Calu3 (cell line): Measurements from ENCODE around the gene KDM2A. TPM values are rescaled to one million over a fixed set of nuclear protein-coding genes. Genes with fewer than 3 reads are reported as not detected.

Experiments
- BruUV-seq: library from RNA; stranded (reverse); fragments of 400-500 nt; replicated peaks from 2 replicates; lab custom pipeline; 2021; lab: Mats Ljungman, UMichigan
- CTCF ChIA-PET: fragments of 300-600 bp; sonication (Branson Sonifier 250); formaldehyde crosslinking; loops from one replicate; lab custom pipeline; 2022; ENCODE audit warnings: antibody characterized with exemption; lab: Charles Lee
- DNase-seq: peaks from one replicate; pipeline ENCODE4 v3.0.0; 2022
- H3K27ac Mint-ChIP-seq: one replicate; pipeline ENCODE4 v1.8.0; 2022; ENCODE audit warnings: mixed read lengths; ENCODE audit not compliant: unreplicated experiment
- H3K27me3 Mint-ChIP-seq: one replicate; pipeline ENCODE4 v1.8.0; 2022; ENCODE audit warnings: mixed read lengths; ENCODE audit not compliant: unreplicated experiment
- H3K36me3 Mint-ChIP-seq: one replicate; pipeline ENCODE4 v1.8.0; 2022; ENCODE audit warnings: mild to moderate bottlenecking, moderate library complexity, mixed read lengths; ENCODE audit not compliant: insufficient read depth, unreplicated experiment
- H3K4me1 Mint-ChIP-seq: one replicate; pipeline ENCODE4 v1.8.0; 2022; ENCODE audit warnings: mild to moderate bottlenecking, low read depth, mixed read lengths; ENCODE audit not compliant: unreplicated experiment
- H3K4me3 Mint-ChIP-seq: one replicate; pipeline ENCODE4 v1.8.0; 2022; ENCODE audit warnings: mild to moderate bottlenecking, low read depth, moderate library complexity, mixed read lengths; ENCODE audit not compliant: unreplicated experiment
- H3K9me3 Mint-ChIP-seq: one replicate; pipeline ENCODE4 v1.8.0; 2022; ENCODE audit warnings: low read depth, mixed read lengths; ENCODE audit not compliant: unreplicated experiment
- intact Hi-C: fragments of 100-400 bp; cut with micrococcal nuclease; formaldehyde crosslinking; loops from one replicate; pipeline ENCODE4 v1.10.0; 2022; ENCODE audit not compliant: unreplicated experiment
- total RNA-seq: library from RNA; stranded (reverse); gene quantifications from 2 replicates; pipeline ENCODE4 v1.2.3, GENCODE V29; 2022
- TF ChIP-seq, protein P1 (sequence below): fragments of 200-600 bp; IDR thresholded peaks from one replicate; pipeline ENCODE4 v1.8.0; 2022; ENCODE audit warnings: antibody characterized with exemption; ENCODE audit not compliant: unreplicated experiment

KDM2A gene
- total RNA-seq, 1 experiment from 2014 or later = 73.2 TPM

DNA sequence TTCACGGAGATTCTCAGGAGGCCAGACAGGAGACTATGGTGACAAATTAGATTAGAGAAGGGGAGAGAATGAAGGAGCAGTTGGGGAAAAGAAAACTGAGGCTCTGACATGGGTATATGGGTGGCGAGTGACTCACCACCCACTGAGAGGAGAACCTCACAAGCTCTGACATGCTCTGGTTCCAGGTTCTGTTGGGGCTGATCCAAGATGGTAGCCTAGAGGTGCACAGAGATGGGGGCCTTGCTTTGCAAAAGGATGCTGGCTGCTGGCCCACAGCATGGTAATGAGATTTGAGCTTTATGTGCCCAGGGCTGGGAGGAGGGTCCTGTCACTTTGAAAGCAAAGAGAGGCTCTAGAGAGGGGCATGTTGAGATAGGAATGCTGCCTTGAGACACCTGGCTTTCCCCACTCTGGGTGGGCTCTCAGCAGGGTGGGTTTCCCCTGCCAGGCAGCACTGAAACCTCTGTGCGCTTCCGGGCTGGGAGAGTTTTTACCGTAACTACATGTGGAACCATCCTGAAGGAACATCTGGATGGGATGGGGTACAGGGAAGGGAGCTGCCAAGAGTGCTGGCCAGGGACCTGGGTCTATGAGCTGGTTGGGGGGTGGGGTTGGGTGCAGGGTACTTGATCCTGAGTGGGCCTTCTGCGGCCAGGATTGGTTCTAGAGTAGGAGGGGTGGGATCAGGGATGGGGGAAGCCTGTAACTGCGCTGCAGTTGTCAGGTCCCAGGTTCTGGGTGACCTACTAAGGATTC, 146.0 kb downstream of the KDM2A start:
- Mint-ChIP-seq H3K4me3 (peak overlapping the region; percentile 100), H3K36me3 (peaks cover 41% of the 10 kb centered on the region), H3K27ac (peak overlapping the region; percentile 66), H3K27me3 (no peaks in the 10 kb centered on the region), H3K9me3 (no peaks in the 10 kb centered on the region), H3K4me1 (peaks cover 38% of the 10 kb centered on the region)
- intact Hi-C loops = loop anchor here (10.0 kb wide), 1 partner anchor 120 kb away; no protein-coding TSS in a partner anchor
- CTCF ChIA-PET = interaction anchor here (1.3 kb wide), 1 partner anchor 52 kb away, joined by 6 read pairs; no protein-coding TSS in a partner anchor
- no TSS peak for BruUV-seq
- DNase-seq = no peak
- TF ChIP-seq, protein P1, sequence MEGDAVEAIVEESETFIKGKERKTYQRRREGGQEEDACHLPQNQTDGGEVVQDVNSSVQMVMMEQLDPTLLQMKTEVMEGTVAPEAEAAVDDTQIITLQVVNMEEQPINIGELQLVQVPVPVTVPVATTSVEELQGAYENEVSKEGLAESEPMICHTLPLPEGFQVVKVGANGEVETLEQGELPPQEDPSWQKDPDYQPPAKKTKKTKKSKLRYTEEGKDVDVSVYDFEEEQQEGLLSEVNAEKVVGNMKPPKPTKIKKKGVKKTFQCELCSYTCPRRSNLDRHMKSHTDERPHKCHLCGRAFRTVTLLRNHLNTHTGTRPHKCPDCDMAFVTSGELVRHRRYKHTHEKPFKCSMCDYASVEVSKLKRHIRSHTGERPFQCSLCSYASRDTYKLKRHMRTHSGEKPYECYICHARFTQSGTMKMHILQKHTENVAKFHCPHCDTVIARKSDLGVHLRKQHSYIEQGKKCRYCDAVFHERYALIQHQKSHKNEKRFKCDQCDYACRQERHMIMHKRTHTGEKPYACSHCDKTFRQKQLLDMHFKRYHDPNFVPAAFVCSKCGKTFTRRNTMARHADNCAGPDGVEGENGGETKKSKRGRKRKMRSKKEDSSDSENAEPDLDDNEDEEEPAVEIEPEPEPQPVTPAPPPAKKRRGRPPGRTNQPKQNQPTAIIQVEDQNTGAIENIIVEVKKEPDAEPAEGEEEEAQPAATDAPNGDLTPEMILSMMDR = no peak

DNA sequence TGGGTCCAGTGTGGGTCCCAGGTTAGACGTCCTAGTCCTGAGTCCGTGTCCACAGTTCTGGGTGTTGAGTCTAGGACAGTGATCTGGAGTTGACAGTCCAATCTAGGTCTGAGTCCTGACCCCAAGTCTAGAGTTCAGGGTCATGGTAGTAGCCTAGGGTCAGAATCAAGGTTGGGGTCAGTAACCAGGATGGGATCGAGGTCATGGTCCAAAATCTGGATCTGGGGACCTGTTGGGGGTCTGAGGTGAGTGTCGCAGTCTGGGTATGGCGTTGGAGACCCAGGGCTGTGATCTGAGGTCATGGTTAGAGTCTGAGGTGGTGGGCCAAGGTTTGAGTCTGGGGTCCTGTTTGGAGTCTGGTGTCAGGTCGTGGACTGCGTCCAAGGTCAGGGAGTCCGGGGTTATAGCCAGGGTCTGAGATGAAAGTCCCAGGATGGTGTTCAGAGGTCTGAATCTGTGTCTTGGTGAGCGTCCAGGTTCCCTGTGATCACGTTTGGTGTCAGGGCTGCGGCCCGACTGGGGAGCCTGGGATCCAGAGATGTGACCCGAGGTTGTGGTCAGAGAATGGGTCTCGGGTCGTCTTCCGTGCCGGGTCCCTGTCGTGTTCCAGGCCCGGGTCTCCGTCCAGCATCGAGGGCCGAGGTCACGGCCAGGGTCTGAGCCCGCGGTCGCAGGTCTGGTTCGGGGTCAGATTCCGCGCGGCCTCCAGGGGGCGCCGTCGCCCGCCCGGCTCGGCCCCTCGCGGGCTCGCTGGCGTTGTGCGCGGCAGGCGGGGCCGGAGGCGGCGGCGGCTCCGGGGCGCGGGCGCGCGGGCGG, 146.8 kb downstream of the KDM2A start:
- intact Hi-C loops = loop anchor here (10.0 kb wide), 1 partner anchor 119 kb away; no protein-coding TSS in a partner anchor
- TF ChIP-seq, protein P1 = peak; percentile 71
- peak overlapping the region; percentile 66 for H3K27ac Mint-ChIP-seq
- H3K9me3 Mint-ChIP-seq = no peaks in the 10 kb centered on the region
- CTCF ChIA-PET = interaction anchor here (1.3 to 2.4 kb wide), 2 partner anchors 52 kb away, joined by 6 to 24 read pairs; no protein-coding TSS in a partner anchor
- peaks cover 46% of the 10 kb centered on the region for H3K36me3 Mint-ChIP-seq
- H3K4me1 Mint-ChIP-seq = peaks cover 46% of the 10 kb centered on the region
- H3K27me3 Mint-ChIP-seq = no peaks in the 10 kb centered on the region
- DNase-seq = peak; percentile 90
- peak overlapping the region; percentile 100 for H3K4me3 Mint-ChIP-seq
- no TSS peak for BruUV-seq

DNA sequence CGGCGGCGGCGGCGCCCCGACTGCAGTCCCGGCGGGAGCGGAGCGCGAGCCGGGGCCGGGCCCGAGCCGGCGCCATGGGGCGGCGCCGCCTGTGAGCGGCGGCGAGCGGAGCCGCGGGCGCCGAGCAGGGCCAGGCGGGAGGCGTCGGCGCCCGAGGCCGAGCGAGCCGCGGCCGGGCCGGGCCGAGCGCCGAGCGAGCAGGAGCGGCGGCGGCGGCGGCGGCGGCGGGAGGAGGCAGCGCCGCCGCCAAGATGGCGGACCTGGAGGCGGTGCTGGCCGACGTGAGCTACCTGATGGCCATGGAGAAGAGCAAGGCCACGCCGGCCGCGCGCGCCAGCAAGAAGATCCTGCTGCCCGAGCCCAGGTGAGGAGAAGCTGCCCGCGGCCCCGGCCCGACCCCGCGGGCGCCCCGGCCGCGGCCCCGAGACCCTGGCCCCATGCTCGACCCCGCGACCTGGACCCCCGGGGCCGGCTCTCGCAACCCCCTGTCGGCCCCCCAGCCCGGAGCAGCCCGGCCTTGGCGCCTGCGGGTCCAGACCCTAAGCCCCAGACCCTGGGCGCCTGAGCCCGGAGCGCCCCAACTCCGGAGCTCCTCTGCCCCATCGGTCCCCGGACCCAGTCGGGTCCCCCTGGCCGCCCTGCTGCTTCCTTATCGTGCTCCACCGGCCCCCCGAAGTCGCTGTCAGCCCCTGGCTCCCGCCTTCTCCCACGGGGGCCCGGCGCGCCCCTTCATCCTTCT, 147.6 kb downstream of the KDM2A start, which contains the start of gene GRK2:
Gene GRK2, plus strand, starts transcription at position 25 of the 739 bp plus-strand sequence. Its CDS starts 227 bp downstream, at position 252.
- TF ChIP-seq, protein P1 = no peak
- Mint-ChIP-seq H3K9me3 (no peaks in the 10 kb centered on the region), H3K4me3 (peak within 1 kb of the TSS; percentile 100), H3K27me3 (no peaks in the 10 kb centered on the region), H3K36me3 (peaks cover 49% of the 10 kb centered on the region), H3K4me1 (peaks cover 45% of the 10 kb centered on the region), H3K27ac (peak within 1 kb of the TSS; percentile 97)
- no TSS peak for BruUV-seq
- intact Hi-C loops = loop anchor here (10.0 kb wide), 1 partner anchor 118 kb away; no protein-coding TSS in a partner anchor
- peak; percentile 42 for DNase-seq
- CTCF ChIA-PET = interaction anchor here (0.6 to 2.4 kb wide), 3 partner anchors 51 to 116 kb away, joined by 3 to 24 read pairs (median 3); no protein-coding TSS in a partner anchor
